Endothelial cell of umbilical vein (primary cell): Measurements from ENCODE around the gene VRTN. TPM values are rescaled to one million over a fixed set of nuclear protein-coding genes. Genes with fewer than 3 reads are reported as not detected.

Experiments
- BruUV-seq: library from RNA; stranded (reverse); fragments of 400-500 nt; replicated peaks from 2 replicates; lab custom pipeline; 2021; lab: Mats Ljungman, UMichigan
- CTCF ChIA-PET: fragments of 300-600, 350-600 bp; sonication (Branson Sonifier 250); formaldehyde crosslinking; loops from one replicate; lab custom pipeline; 2021; ENCODE audit warnings: antibody characterized with exemption, inconsistent platforms; lab: Charles Lee
- POLR2A ChIA-PET: fragments of 300-600, 350-600 bp; sonication (Branson Sonifier 250); formaldehyde crosslinking; loops from one replicate; lab custom pipeline; 2021; ENCODE audit warnings: antibody characterized with exemption, inconsistent platforms; lab: Charles Lee
- DNase-seq: peaks from one replicate; pipeline ENCODE4 v3.0.0-alpha.2; 2011; ENCODE audit warnings: low read depth, low spot score
- FAIRE-seq: peaks from 2 replicates; lab custom pipeline; 2011; peaks lifted over from hg19 to GRCh38; lab: Jason Lieb, UNC
- H2AFZ ChIP-seq: 2 replicates; pipeline ENCODE4 v1.6.0; 2012; ENCODE audit warnings: low read depth, low read length, control low read depth, inconsistent platforms
- H3K27ac ChIP-seq: 2 replicates; pipeline ENCODE4 v1.5.1; 2011; ENCODE audit warnings: low read depth, mild to moderate bottlenecking, control low read depth, low read length, moderate library complexity; ENCODE audit not compliant: insufficient read depth
- H3K27me3 ChIP-seq, 2 experiments: 2 replicates each; pipeline versions ENCODE4 v1.6.0 to v1.6.1; 2011; ENCODE audit warnings: low read length in 2 of 2, mixed read lengths in 1 of 2; ENCODE audit not compliant: control insufficient read depth in 2 of 2, insufficient read depth in 2 of 2
- H3K36me3 ChIP-seq, 2 experiments: 2 replicates in 1 of 2; 3 replicates in 1 of 2; pipeline ENCODE4 v1.5.1; 2011; ENCODE audit warnings: low read length in 2 of 2, mild to moderate bottlenecking in 1 of 2, moderate library complexity in 1 of 2; ENCODE audit not compliant: control insufficient read depth in 2 of 2, insufficient read depth in 2 of 2; ENCODE audit errors: extremely low read depth in 1 of 2
- H3K4me1 ChIP-seq: 3 replicates; pipeline ENCODE4 v1.5.1; 2011; ENCODE audit warnings: mild to moderate bottlenecking, low read length; ENCODE audit not compliant: control insufficient read depth, insufficient read depth; ENCODE audit errors: extremely low read depth
- H3K4me2 ChIP-seq: 2 replicates; pipeline ENCODE4 v1.6.1; 2011; ENCODE audit warnings: low read length, control low read depth, mixed read lengths; ENCODE audit not compliant: insufficient read depth
- H3K4me3 ChIP-seq, 3 experiments: fragments of 200-600 bp in 1 of 3; sonication (generic), shearing (Covaris generic) in 1 of 3; replicated peaks in 1 of 3; 2 replicates each; pipeline ENCODE4 v1.5.1; 2011 to 2016; ENCODE audit warnings: control low read depth in 3 of 3, low read length in 3 of 3, mild to moderate bottlenecking in 2 of 3, inconsistent platforms in 1 of 3, low read depth in 1 of 3, moderate library complexity in 1 of 3; ENCODE audit not compliant: insufficient read depth in 1 of 3
- H3K79me2 ChIP-seq: 2 replicates; pipeline ENCODE4 v1.6.0; 2012; ENCODE audit warnings: low read length, inconsistent platforms; ENCODE audit not compliant: control insufficient read depth, insufficient read depth
- H3K9ac ChIP-seq: replicated peaks from 2 replicates; pipeline ENCODE3; 2011; ENCODE audit warnings: low read length, control low read depth; ENCODE audit not compliant: insufficient read depth; ENCODE audit errors: extremely low read depth
- H3K9me1 ChIP-seq: replicated peaks from 3 replicates; pipeline ENCODE4 v1.6.0; 2011; ENCODE audit warnings: mild to moderate bottlenecking, low read length; ENCODE audit not compliant: control insufficient read depth, insufficient read depth; ENCODE audit errors: extremely low read depth
- H3K9me3 ChIP-seq: replicated peaks from 2 replicates; pipeline ENCODE4 v1.5.1; 2012; ENCODE audit warnings: low read length, inconsistent platforms; ENCODE audit not compliant: control insufficient read depth, insufficient read depth
- H4K20me1 ChIP-seq: replicated peaks from 2 replicates; pipeline ENCODE3; 2011; ENCODE audit warnings: mild to moderate bottlenecking, low read length; ENCODE audit not compliant: control insufficient read depth, insufficient read depth; ENCODE audit errors: extremely low read depth
- CTCF ChIP-seq, 2 donors: IDR thresholded peaks; 1 replicate in 1 of 2; 2 replicates in 1 of 2; pipeline ENCODE4 v1.5.1; 2011; ENCODE audit warnings: low read length in 2 of 2, mild to moderate bottlenecking in 2 of 2, moderate library complexity in 2 of 2, control low read depth in 1 of 2, inconsistent platforms in 1 of 2, low read depth in 1 of 2; ENCODE audit not compliant: insufficient read depth in 1 of 2; ENCODE audit errors: extremely low read depth in 1 of 2
- EZH2 ChIP-seq: IDR thresholded peaks from 2 replicates; pipeline ENCODE4 v1.6.1; 2012; ENCODE audit warnings: borderline replicate concordance, low read depth, mild to moderate bottlenecking, moderate library complexity, low read length, inconsistent platforms; ENCODE audit not compliant: severe bottlenecking
- FOS ChIP-seq: IDR thresholded peaks from 2 replicates; pipeline ENCODE4 v1.6.1; 2011; ENCODE audit warnings: mild to moderate bottlenecking, low read length, moderate library complexity, borderline replicate concordance; ENCODE audit not compliant: insufficient read depth
- GATA2 ChIP-seq: IDR thresholded peaks from 2 replicates; pipeline ENCODE4 v1.7.0; 2011; ENCODE audit warnings: low read depth, mild to moderate bottlenecking, moderate library complexity, mixed read lengths, low read length; ENCODE audit not compliant: insufficient read length, insufficient read depth
- JUN ChIP-seq: IDR thresholded peaks from 2 replicates; pipeline ENCODE4 v1.6.1; 2011; ENCODE audit warnings: borderline replicate concordance, low read depth; ENCODE audit not compliant: insufficient read length, insufficient read depth
- POLR2A ChIP-seq: IDR thresholded peaks from 2 replicates; pipeline ENCODE4 v1.6.1; 2012; ENCODE audit warnings: low read depth, mild to moderate bottlenecking, control low read depth, low read length
- dilution Hi-C: fragments of 300-500 bp; cut with MboI; formaldehyde crosslinking; loops from one replicate; pipeline ENCODE4 v1.15.0; 2019; ENCODE audit warnings: low sequenced_read_pairs; ENCODE audit not compliant: extremely low pct_ligation_motif_present
- intact Hi-C: fragments of 100-400 bp; cut with micrococcal nuclease; formaldehyde crosslinking; loops from one replicate; pipeline ENCODE4 v1.10.0; 2022
- polyA plus RNA-seq, 4 experiments: library from polyadenylated mRNA; depleted of rRNA in 3 of 4; stranded (reverse) in 3 of 4; unstranded in 1 of 4; fragments of >200 nt; gene quantifications; 2 replicates each; pipeline versions ENCODE4 v1.2.1 to v1.2.3, GENCODE V29; 2011 to 2012; ENCODE audit warnings: missing spikeins in 1 of 4
- total RNA-seq: library from RNA; stranded (reverse); gene quantifications from 2 replicates; pipeline ENCODE4 v1.2.3, GENCODE V29; 2021

VRTN gene
- total and polyA plus RNA-seq, 2 donors (not counting 3 experiments of a cell fraction or from before 2014, with no cell fraction given): 0.03 TPM; not detected in 1

GRCh38 chr14:74401504-74402241, 53.4 kb downstream of the VRTN start:
- TF ChIP-seq JUN (no peak), POLR2A (no peak), GATA2 (no peak), CTCF (IDR thresholded peaks at IDR 0.05; ENCODE audit: extremely low read depth in 1 of 2, insufficient read depth in 1 of 2, low read depth in 1 of 2, low read length in 2 of 2) (no peak), FOS (no peak), EZH2 (no peak)
- no peak overlapping the region for H3K4me2 ChIP-seq
- FAIRE-seq (peak; percentile 15), DNase-seq (no peak)
- H3K36me3 ChIP-seq: no peaks in the 10 kb centered on the region
- no TSS peak for BruUV-seq
- peaks cover 3 to 8% of the 10 kb centered on the region in 2 experiments for H3K27me3 ChIP-seq
- POLR2A ChIA-PET: no interaction called here
- CTCF ChIA-PET: no interaction called here
- H2AFZ ChIP-seq: no peak overlapping the region
- intact Hi-C loops: no loop called here
- no peaks in the 10 kb centered on the region for H3K9me3 ChIP-seq
- H3K9ac ChIP-seq: no peak overlapping the region
- no peaks in the 10 kb centered on the region for H3K79me2 ChIP-seq
- H3K9me1 ChIP-seq: no peaks in the 10 kb centered on the region
- dilution Hi-C loops: no loop called here
- H4K20me1 ChIP-seq: no peaks in the 10 kb centered on the region
- no peak overlapping the region for H3K4me3 ChIP-seq
- peaks cover 5% of the 10 kb centered on the region for H3K4me1 ChIP-seq
- no peak overlapping the region for H3K27ac ChIP-seq
